GM21423 (cell line): Measurements from ENCODE around the gene OVCA2.
A peak's percentile ranks its signal among the peaks of the same experiment; 100 is the strongest.

Experiments used
- ATAC-seq: cut with Tn5 transposase; IDR thresholded peaks from one replicate; pipeline ENCODE4 v1.9.1; 2021; ENCODE audit warnings: mild to moderate bottlenecking, moderate library complexity; ENCODE audit not compliant: unreplicated experiment

Gene OVCA2

DNA sequence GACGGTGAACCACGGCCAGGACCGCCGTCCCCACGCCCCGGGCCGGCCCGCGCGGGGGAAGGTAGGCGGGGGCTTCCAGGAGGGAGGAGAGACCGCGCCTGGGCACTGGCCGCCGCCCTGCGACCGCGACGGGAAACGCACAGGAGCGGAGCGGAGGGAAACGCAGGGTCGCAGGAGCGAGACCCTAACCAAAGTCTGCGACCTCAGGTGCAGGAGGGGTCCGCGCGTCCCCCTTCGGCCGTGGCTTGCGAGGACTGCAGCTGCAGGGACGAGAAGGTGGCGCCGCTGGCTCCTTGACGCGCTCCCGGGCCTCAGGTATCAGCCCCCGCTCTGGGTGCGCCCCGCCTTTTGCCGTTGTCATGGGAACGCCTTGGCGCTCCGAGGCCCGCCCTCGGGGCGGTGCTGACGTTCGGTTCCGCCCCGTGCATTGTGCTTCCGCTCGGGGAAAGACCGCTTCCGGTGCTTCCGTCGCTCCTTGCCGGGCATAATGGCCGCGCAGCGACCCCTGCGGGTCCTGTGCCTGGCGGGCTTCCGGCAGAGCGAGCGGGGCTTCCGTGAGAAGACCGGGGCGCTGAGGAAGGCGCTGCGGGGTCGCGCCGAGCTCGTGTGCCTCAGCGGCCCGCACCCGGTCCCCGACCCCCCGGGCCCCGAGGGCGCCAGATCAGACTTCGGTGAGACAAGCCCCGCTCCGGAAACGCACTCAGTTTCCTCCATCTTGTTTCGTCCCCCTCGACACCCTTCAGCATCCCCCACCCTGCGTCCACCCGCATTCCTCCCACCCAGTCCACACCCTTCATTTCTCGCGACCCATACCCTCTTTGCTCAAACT, at the start of gene OVCA2:
Gene OVCA2, plus strand, starts transcription at position 462 of the 829 bp plus-strand sequence. Its CDS starts 26 bp downstream, at position 488.
- ATAC-seq, result peak; percentile 87

GRCh38 chr17:1992541-1992940, 49.3 kb upstream of the OVCA2 start:
- ATAC-seq, result no peak

DNA sequence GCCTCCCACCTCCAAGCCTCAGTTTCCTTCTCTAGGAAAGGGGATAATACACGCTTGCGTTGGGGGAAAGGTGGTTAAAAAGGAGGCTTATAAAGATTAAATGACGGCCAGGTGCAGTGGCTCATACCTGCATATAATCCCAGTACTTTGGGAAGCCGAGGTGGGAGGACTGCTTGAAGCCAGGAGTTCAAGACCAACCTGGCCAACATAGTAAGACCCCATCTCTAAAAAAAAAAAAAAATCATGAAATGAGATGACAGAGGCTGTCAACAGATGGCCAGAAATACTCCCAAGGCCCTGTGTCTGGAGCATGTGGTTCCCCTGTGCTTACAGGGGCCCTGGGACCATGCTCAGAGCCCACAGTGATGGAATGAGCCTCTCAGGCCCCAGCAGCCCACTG, 47.1 kb upstream of the OVCA2 start:
- no peak for ATAC-seq

DNA sequence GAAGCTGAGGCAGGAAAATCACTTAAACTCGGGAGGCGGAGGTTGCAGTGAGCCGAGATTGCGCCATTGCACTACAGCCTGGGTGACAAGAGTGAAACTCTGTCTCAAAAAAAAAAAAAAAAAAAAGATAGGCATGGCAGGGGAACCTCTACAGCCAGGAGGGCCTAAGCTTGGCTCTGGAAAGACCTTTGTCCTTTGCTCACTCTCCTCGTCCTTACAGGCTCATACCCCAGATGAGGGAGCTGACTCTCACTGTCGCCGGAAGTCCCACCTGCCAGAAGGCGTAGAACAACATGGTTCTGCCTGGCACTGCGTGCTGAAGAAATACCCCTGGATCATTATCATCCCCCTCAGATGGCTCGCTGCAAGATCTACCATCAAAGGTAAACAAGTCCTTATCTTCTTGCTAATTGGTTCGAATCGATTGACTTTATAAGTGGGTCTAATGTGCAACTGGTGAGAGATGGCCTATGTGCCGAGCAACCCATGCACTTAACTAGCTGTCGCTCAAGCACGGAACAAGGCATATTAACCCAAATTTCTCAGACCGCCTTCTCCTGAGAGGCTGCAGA, 46.4 kb upstream of the OVCA2 start:
- no peak for ATAC-seq

GRCh38 chr17:1995907-1996799, 45.7 kb upstream of the OVCA2 start:
- no peak for ATAC-seq

DNA sequence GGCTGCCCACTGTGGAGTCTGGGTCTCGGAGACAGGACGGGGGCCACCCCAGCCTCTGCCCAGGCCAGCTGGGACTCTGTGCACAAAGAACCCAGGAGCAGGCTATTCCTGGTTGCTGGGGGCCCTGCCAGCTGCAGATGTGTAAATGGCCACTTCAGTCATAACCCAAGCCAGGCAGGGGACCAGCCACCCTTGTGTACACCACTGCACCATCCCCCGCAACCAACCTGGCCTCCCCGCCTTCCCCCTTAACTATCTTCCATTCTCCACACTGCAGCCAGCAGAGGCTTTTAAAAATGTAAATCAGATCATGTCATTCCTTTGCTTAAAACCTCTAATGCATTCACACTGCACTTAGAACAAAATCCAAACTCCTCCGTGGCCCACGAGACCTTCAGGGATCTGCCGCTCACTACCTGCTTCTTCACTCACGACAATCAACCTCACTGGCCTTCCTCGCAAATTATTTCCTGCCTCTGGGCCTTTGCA, 45.0 kb upstream of the OVCA2 start:
- no peak for ATAC-seq

DNA sequence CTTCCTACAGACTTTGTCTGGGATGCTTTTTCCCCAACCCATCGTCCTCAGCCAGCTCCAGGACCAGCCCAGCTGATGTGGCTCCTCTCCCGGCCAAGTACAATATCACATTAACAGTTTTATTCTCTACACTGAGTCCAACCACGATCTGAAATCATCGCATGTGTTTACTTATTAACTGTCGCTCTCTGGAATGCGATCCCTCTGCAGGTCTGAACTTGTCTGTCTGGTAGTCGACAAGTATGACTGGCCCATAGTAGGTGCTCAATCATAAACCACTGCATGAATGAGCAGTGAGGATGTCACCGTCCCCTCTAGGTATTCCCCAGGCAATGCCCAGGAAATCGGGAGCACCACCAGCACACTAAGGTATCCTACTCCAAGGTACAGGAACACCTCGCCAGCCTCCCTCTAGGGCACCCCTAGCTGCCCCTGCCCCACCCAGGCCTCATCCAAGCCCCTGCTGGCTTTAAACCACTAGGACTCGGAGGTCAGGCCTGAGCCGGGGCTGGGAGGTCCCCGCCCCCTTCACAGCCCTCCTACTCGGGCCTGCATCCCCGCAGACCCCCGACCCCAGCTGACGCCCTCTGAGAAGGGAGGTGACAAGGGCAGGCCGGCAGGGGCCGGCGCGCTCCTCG, 44.4 kb upstream of the OVCA2 start:
- no peak for ATAC-seq

GRCh38 chr17:1997927-1998742, 43.7 kb upstream of the OVCA2 start:
- no peak for ATAC-seq

DNA sequence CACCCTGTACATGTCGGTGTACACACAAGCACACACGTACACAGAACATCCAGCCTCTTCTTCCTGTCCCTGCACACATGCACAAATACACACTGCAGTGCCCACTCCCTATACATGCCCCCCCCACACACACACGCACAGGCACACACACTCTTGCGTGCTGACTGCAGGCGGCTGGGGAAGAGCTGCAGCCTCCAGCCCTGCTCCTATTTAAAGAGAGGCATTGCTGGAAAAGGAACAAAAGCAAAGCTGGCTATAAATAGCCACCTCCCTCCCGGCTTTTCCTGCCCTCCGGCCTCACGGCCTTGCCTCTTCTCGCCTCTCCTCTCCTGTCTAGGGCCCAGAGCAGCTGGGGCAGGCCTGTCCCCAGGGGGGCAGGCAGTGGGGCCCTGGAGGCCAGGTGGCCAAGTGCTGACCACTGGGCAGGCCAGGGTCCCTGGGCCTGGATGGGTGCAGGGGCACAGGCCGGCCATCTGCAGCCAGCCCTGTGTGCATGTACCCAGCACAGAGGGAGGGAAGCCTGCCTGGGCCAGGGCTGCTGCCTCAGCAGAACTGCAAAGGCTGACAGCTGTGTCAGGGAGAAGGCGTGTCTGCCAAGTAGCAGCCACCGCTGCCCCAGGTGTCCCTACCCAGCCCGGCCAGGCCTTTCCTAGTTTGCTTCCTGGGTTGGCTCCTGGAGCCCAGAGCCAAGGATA, 42.1 kb upstream of the OVCA2 start:
- no peak for ATAC-seq

DNA sequence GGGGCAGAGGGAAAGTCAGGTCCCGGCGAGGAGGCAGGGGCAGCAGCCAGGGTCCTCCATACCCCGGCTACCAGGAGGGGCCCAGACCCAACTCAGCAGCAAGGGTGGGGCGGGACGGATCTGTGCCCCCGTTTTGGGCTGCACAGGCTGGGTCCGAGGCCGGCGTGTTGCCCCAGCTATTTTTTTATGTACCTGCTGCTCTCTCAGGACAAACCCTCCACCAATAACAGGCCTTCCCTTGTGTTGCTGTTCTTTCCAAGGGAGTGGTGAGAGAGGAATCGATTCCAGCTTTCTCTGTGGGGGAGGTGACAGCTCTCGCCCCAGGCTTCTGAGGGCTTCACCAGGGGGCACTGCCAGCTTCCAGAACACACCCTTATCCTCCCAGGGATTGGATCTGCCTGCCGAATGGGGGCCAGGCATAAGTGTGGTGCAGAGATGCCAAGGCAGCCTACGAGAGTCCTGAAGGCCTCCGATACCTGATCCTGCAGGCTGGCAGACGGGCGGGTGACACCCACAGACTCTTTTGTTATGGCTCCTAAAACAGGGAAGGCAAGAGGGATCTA, 39.0 kb upstream of the OVCA2 start:
- ATAC-seq, result no peak

DNA sequence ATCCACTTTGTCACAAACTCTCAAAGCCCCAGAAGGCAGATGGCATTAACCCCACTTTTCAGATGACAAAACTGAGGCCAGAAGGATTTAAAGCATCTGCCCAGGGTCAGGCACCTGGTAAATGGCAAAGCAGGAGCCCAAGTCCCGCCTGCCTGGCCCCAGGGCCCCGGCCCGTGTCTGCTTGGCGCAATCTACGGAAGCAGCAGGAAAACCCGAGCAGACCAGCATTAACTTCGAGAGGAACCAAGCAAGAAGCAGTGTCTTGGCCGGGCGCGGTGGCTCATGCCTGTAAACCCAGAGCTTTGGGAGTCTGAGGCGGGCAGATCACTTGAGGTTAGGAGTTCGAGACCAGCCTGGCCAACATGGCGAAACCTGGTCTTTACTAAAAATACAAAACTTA, 38.3 kb upstream of the OVCA2 start:
- ATAC-seq, result no peak

DNA sequence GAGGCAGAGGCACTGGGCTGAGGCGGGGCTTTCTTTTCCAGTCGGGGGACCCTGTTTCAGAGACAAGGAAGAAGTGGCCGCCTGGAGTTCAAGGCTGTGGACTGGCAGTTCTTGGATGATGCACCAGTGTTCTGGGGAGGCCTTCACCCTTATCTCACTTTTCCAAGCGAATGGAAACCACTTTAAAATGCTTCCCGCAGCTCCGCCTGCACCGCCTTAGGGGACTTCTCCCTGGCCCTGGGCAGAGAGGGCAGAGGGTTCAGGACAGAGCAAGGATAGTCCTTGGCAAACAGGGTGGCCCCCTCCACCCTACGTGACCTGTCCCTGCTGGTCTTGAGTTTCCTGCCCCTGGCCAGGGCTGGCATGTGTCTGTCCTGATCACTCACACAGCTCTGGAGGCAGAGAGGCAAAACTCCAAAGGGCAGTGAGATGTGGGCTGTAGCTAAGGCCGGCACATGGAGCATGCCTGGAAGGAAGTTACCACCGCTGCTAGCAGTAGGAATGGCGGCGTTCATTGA, 37.3 kb upstream of the OVCA2 start:
- no peak for ATAC-seq

GRCh38 chr17:2008332-2009126, 33.3 kb upstream of the OVCA2 start:
- ATAC-seq, result no peak

- no peak for ATAC-seq
Measured at GRCh38 chr17:2009737-2010136, 32.1 kb upstream of the OVCA2 start.

DNA sequence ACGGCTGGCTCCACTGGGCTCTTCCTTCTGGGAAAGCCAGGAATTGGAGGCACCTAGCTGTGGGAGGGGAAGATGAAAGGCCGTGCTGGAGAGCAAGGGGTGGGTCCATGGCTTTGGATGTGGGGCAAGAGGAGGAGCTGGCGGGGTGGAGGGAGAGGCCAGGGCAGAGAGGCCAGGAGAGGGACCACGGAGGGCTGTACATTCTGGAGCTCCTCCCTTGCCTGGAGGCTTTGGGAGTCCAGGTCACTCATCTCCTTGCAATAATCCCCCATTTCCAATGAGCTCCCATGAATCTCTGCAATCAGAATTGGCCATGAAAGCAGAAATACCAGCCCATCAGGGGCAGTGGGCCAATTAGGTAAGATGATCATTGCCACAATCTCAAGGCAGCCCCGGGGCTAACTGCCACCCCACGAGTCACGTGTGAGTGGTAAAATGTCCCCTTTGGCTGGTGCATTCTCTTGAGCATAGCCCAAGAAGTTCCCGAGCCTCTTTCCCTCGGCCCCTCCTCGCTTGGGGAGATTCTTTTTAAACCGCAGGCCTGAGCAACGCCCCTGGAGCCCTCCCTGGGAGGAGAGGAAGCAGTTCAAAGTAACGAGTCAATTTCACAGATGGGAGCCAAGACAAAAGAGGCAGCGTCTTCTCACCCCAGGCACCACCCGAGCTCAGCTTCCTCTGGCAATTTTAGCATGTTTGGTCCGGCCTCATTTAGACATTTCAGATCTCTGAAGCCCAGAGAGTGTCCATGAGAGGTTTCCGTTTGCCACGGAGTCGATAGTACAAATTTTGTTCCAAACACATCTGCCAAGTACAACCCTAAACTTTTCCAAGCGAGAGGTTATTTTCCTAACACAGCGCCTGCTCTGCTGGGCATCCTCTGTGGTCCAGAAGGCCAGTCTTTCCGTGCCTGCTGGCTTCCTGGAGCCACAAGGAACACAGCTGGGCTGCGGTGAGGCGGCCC, 30.1 kb upstream of the OVCA2 start:
- ATAC-seq, result no peak

DNA sequence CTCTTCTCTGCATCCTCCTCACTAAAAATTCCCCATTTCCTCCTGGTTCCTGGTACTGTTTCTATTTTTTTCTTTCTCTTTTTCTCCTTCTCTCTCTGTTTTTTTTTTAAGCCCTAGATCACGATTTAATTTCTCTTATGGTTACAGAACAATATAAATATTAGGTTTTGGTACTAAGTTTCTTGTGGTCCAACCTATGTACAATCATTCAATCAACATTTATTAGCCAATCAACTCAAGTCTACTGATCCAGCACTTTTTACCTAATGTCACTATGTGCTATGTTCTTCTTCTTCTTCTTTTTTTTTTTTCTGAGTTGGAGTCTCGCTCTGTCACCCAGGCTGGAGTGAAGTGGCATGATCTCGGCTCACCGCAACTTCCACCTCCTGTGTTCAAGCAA, 29.3 kb upstream of the OVCA2 start:
- ATAC-seq, result no peak
